SK-N-MC (cell line): ENCODE measurements around the gene CBX6.

Experiments used
- EZH2 ChIP-seq: fragments of 200-600 bp; sonication (generic); IDR thresholded peaks from one replicate; pipeline ENCODE4 v1.6.1; 2017; ENCODE audit warnings: antibody characterized with exemption
- POLR2AphosphoS5 ChIP-seq: IDR thresholded peaks from 2 replicates; pipeline ENCODE4 v1.6.1; 2012; ENCODE audit warnings: mild to moderate bottlenecking, low read depth, low read length, borderline replicate concordance

- TF ChIP-seq EZH2 (no peak), POLR2AphosphoS5 (no peak; the same call in 1 of the 2 replicates)
These were observed at the start of gene CBX6 for GRCh38 chr22:38872172-38872830.
